HL-60 (cell line): ENCODE results near the gene DAGLA.

Experiments used
- DNase-seq, 2 experiments: peaks; one replicate each; pipeline ENCODE4 v3.0.0-alpha.2; 2010 to 2020; ENCODE audit warnings: low read depth in 1 of 2, low spot score in 1 of 2
- H3K27ac ChIP-seq: fragments of 250-450 bp; sonication (Bioruptor Pico); replicated peaks from 2 replicates; pipeline ENCODE4 v1.5.1; 2020; ENCODE audit warnings: mild to moderate bottlenecking, moderate library complexity
- H3K27me3 ChIP-seq: fragments of 250-450 bp; sonication (Bioruptor Pico); 2 replicates; pipeline ENCODE4 v1.5.1; 2021; ENCODE audit warnings: mild to moderate bottlenecking, moderate library complexity; ENCODE audit not compliant: insufficient read depth, poor library complexity, severe bottlenecking
- H3K4me3 ChIP-seq: replicated peaks from 2 replicates; pipeline ENCODE4 v1.5.1; 2011; ENCODE audit warnings: mild to moderate bottlenecking, control low read depth, low read length; ENCODE audit not compliant: insufficient read depth
- GABPA ChIP-seq: IDR thresholded peaks from 2 replicates; pipeline ENCODE4 v1.6.1; 2012; ENCODE audit warnings: low read depth
- POLR2AphosphoS5 ChIP-seq: IDR thresholded peaks from 2 replicates; pipeline ENCODE4 v1.6.1; 2012; ENCODE audit warnings: low read depth
- SPI1 ChIP-seq: IDR thresholded peaks from 2 replicates; pipeline ENCODE4 v1.6.1; 2012; ENCODE audit warnings: low read depth, mild to moderate bottlenecking, borderline replicate concordance
- TF ChIP-seq, protein P1 (sequence below): IDR thresholded peaks from one replicate; pipeline ENCODE4 v1.5.1; 2011; ENCODE audit warnings: low read length, control low read depth, inconsistent platforms; ENCODE audit not compliant: insufficient read depth
- TF ChIP-seq, protein P2 (sequence below): IDR thresholded peaks from 2 replicates; pipeline ENCODE4 v1.6.1; 2012; ENCODE audit warnings: low read depth; ENCODE audit not compliant: insufficient replicate concordance

DAGLA gene

DNA sequence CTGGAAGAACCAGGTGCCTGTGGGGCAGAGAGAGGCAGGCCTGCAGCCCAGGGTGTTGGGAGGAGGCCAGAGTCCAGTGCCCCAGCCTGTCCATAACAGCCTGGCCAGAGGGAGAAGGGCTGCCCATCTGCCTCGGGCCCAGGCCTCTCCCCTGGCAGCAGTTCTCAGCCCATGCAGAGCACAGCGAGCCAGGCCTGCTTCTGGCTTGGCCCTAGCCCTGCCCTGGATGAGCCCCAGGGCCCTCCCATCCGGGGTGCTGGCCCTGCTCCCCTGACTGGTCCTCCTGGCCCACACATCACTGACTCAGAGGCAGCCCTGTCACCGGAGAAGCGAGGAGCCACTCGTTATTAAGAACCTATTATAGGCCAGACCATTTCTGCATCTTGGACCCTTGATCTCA lies 52.5 kb downstream of the DAGLA start:
- TF ChIP-seq, protein P1, sequence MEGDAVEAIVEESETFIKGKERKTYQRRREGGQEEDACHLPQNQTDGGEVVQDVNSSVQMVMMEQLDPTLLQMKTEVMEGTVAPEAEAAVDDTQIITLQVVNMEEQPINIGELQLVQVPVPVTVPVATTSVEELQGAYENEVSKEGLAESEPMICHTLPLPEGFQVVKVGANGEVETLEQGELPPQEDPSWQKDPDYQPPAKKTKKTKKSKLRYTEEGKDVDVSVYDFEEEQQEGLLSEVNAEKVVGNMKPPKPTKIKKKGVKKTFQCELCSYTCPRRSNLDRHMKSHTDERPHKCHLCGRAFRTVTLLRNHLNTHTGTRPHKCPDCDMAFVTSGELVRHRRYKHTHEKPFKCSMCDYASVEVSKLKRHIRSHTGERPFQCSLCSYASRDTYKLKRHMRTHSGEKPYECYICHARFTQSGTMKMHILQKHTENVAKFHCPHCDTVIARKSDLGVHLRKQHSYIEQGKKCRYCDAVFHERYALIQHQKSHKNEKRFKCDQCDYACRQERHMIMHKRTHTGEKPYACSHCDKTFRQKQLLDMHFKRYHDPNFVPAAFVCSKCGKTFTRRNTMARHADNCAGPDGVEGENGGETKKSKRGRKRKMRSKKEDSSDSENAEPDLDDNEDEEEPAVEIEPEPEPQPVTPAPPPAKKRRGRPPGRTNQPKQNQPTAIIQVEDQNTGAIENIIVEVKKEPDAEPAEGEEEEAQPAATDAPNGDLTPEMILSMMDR: no peak
- no peak for TF ChIP-seq GABPA
- no peak for TF ChIP-seq POLR2AphosphoS5
- TF ChIP-seq, protein P2, sequence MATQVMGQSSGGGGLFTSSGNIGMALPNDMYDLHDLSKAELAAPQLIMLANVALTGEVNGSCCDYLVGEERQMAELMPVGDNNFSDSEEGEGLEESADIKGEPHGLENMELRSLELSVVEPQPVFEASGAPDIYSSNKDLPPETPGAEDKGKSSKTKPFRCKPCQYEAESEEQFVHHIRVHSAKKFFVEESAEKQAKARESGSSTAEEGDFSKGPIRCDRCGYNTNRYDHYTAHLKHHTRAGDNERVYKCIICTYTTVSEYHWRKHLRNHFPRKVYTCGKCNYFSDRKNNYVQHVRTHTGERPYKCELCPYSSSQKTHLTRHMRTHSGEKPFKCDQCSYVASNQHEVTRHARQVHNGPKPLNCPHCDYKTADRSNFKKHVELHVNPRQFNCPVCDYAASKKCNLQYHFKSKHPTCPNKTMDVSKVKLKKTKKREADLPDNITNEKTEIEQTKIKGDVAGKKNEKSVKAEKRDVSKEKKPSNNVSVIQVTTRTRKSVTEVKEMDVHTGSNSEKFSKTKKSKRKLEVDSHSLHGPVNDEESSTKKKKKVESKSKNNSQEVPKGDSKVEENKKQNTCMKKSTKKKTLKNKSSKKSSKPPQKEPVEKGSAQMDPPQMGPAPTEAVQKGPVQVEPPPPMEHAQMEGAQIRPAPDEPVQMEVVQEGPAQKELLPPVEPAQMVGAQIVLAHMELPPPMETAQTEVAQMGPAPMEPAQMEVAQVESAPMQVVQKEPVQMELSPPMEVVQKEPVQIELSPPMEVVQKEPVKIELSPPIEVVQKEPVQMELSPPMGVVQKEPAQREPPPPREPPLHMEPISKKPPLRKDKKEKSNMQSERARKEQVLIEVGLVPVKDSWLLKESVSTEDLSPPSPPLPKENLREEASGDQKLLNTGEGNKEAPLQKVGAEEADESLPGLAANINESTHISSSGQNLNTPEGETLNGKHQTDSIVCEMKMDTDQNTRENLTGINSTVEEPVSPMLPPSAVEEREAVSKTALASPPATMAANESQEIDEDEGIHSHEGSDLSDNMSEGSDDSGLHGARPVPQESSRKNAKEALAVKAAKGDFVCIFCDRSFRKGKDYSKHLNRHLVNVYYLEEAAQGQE: no peak
- no peak for TF ChIP-seq SPI1
- Histone ChIP-seq H3K4me3 (no peak overlapping the region), H3K27ac (no peak overlapping the region), H3K27me3 (no peaks in the 10 kb centered on the region)
- no peak for DNase-seq

DNA sequence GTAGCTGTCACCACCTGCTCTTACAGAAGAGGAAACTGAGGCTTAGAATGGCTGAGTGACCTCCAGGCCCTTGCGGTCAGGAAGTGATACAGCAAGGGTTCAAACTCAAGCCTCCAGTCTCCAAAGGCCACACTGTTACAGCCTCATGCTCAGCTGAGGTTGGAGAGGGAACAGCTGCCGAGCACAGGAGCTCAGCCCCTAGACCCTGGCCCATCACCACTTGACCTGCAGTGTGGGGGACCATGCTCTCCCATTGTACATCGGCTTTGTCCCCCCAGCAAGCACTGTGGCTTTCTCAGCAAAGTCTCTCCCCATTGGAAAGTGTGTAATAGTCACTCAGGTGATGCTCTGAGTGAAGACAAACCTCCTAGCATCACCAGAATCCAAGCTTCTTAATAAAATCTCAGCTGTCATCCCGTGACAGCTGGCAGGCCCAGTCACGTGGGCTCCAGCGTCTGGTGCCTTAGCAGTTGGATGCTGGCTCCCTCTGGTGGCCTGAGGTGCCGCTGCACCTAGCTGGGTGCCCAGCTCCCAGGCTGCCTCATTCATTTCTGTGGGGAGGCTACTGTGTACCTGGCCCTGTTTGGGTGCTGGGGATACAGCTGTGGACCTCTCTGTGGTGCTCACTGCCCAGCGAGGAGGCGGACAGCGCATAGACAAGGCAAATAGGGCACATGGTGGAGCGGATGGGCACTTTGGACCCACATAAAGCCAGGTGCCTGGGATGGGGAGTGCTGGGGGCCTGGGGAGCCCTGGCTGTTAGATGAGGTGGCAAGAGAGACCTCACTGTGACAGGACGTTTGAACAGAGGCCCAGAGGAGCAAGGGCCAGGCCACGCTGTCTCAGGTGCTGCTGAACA lies 53.2 kb downstream of the DAGLA start:
- peak; percentile 52 to 79 for DNase-seq
- H3K27ac ChIP-seq: no peak overlapping the region
- no peak overlapping the region for H3K4me3 ChIP-seq
- no peaks in the 10 kb centered on the region for H3K27me3 ChIP-seq
- no peak for TF ChIP-seq SPI1
- TF ChIP-seq, protein P1: peak; percentile 99

DNA sequence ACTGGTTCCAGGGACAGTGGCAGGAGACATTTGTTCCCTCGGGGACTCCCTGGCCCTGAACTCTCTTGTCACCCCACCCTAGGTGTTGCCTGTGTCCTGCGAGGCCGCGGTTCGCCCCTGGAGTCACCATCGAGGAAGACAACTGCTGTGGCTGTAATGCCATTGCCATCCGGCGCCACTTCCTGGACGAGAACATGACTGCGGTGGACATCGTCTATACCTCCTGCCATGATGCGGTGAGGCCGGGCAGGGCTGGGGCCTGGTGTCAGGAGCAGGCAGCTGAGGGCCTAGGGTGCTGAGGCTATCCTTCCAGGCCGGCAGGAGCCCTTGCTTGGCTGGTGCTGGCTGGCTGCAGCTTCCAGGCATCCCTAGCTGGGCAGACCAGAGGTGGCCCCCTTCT lies 54.6 kb downstream of the DAGLA start:
- H3K27ac ChIP-seq: no peak overlapping the region
- DNase-seq: no peak
- H3K4me3 ChIP-seq: no peak overlapping the region
- no peak for TF ChIP-seq GABPA
- H3K27me3 ChIP-seq: no peaks in the 10 kb centered on the region

DNA sequence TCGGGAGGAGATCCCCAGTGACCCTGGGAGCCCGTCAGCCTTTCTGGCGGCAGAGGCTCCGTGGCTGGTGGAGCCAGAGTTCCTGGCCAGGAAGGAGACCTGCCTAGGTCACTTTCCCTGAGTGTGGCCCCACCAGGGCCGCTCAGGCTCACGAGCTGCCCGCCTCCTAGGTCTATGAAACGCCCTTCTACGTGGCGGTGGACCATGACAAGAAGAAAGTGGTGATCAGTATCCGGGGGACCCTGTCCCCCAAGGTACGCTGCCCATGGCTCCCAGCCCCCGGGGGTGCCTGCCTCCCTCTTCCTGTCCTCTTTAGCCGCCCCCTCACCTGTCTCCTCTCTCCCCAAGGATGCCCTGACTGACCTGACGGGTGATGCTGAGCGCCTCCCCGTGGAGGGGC lies 55.2 kb downstream of the DAGLA start:
- no peak for DNase-seq
- Histone ChIP-seq H3K27ac (no peak overlapping the region), H3K4me3 (no peak overlapping the region), H3K27me3 (no peaks in the 10 kb centered on the region)
- TF ChIP-seq SPI1 (no peak), POLR2AphosphoS5 (no peak), GABPA (no peak)
- TF ChIP-seq, protein P2: no peak
- TF ChIP-seq, protein P1: no peak
